Measurements from ENCODE around the gene PGAP2.

The PGAP2 gene

DNA sequence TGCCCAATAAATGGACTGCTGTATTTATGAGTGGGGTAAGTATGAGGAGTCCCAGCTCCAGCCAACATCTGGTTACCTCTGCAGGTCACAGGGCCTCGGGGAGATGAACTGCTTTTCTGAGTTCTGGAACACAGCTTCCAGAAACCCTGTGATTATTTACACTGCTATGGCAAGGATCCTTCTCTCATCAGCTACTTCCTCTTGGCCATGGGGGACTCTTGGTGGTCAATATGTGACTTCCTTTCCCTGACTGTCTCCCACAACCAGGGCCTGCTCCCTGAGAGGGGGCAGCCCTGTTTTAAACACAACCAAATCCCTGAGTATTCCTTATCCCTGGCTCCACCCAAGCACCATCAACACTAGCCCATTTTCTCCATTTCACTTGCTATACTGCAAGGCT lies 22.4 kb downstream of the PGAP2 start:
- H3K27ac ChIP-seq (ENCODE audit: insufficient read depth in 1 of 2, low read depth in 1 of 2, low read length in 2 of 2, poor library complexity in 1 of 2, severe bottlenecking in 2 of 2) = peak overlapping the region; percentile 37 to 40
- CTCF ChIA-PET = interaction anchor here (0.9 to 19.0 kb wide), 4 partner anchors 9 to 242 kb away, joined by 3 to 314 read pairs (median 141); partner anchors contain the start of genes RHOG and STIM1
- POLR2A ChIA-PET = interaction anchor here (0.9 to 2.3 kb wide), 3 partner anchors 9 to 22 kb away, joined by 3 to 10 read pairs (median 4); partner anchors contain the start of gene RHOG

DNA sequence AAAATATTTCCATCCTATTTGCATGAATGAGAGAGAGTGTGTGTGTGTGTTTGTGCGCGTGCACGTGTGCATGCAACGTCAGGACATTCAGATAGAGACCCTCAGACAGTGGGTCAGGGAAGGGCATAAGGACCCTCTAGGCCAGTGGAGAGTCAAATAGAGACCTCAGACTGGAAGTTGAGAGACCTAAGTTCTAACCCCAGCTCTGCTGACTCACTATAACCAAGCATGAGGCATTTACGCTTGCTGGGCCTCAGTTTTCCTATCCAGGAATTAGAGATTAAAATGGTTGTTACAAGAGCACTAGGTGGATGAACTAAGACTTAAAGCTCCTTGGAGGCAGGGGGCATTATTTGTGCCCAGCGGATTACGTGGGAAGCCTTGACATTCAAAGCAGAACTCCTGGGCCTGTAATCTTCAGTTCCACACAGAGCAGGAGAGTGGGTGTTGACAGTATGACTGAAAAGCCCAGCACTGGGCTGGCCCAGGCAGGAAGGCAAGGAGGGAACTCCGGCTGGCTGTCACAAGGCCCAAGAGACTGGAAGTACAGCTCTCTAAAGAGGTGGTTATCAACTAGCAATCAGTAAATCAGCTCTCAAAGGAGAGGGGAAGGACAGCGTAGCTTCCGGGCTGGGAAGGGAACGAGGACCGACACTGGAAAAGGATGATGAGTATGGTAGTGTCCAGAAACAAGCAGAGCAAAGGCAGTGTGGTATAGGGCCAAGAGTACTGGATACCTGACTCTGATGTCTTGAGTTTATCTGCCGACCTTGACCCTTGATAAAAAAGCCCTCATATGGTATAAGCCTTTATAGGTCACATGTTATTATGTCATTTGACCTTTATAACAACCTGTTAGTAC lies 23.2 kb downstream of the PGAP2 start:
- peaks cover 44 to 68% (median 63%) of the 10 kb centered on the region in 4 experiments for H3K4me1 ChIP-seq (ENCODE audit: control extremely low read depth in 1 of 4, control insufficient read depth in 4 of 4, insufficient read depth in 4 of 4, low read length in 3 of 4)
- ChIA-PET POLR2A (interaction anchor here (1.4 to 2.3 kb wide), 2 partner anchors 8 to 23 kb away, joined by 3 to 10 read pairs; partner anchors contain the start of gene RHOG), CTCF (interaction anchor here (0.7 to 19.0 kb wide), 7 partner anchors 10 to 241 kb away, joined by 3 to 314 read pairs (median 5); partner anchors contain the start of genes PGAP2, RHOG and STIM1)
- H3K4me3 ChIP-seq (ENCODE audit: control insufficient read depth in 1 of 7, extremely low read depth in 1 of 7, insufficient read depth in 4 of 7, low read depth in 2 of 7, low read length in 6 of 7) = peak overlapping the region in 2 of 7 experiments; percentile 6 to 10
- H3K27ac ChIP-seq (ENCODE audit: insufficient read depth in 1 of 2, low read depth in 1 of 2, low read length in 2 of 2, poor library complexity in 1 of 2, severe bottlenecking in 2 of 2) = peak overlapping the region; percentile 21 to 77
- no peaks in the 10 kb centered on the region for H3K27me3 ChIP-seq (replicated peaks in 2 of 5; ENCODE audit: control insufficient read depth in 4 of 5, insufficient read depth in 5 of 5, low read length in 4 of 5)
- DNase-seq = peak in 2 of 3 donors; percentile 32 to 49
- WGBS (ENCODE audit: insufficient coverage) = 47% methylated on average over 12 of the region's 13 CpGs
- H3K9me3 ChIP-seq (ENCODE audit: control extremely low read depth in 1 of 5, control insufficient read depth in 4 of 5, insufficient read depth in 2 of 5, low read depth in 1 of 5, low read length in 4 of 5) = no peaks in the 10 kb centered on the region
- peaks cover 15 to 76% (median 27%) of the 10 kb centered on the region in 4 experiments for H3K36me3 ChIP-seq (ENCODE audit: control insufficient read depth in 4 of 4, insufficient read depth in 4 of 4, low read length in 3 of 4)

More for the DNA sequence above, 22.4 kb downstream of the PGAP2 start:
- WGBS (ENCODE audit: insufficient coverage) = 33% methylated on average over 1 of the region's 1 CpG
- Histone ChIP-seq H3K4me1 (ENCODE audit: control extremely low read depth in 1 of 4, control insufficient read depth in 4 of 4, insufficient read depth in 4 of 4, low read length in 3 of 4) (peaks cover 41 to 60% (median 54%) of the 10 kb centered on the region in 4 experiments), H3K9me3 (ENCODE audit: control extremely low read depth in 1 of 5, control insufficient read depth in 4 of 5, insufficient read depth in 2 of 5, low read depth in 1 of 5, low read length in 4 of 5) (no peaks in the 10 kb centered on the region), H3K4me3 (ENCODE audit: control insufficient read depth in 1 of 7, extremely low read depth in 1 of 7, insufficient read depth in 4 of 7, low read depth in 2 of 7, low read length in 6 of 7) (peak overlapping the region in 2 of 7 experiments; percentile 10 to 50), H3K36me3 (ENCODE audit: control insufficient read depth in 4 of 4, insufficient read depth in 4 of 4, low read length in 3 of 4) (peaks cover 15 to 85% (median 32%) of the 10 kb centered on the region in 4 experiments), H3K27me3 (replicated peaks in 2 of 5; ENCODE audit: control insufficient read depth in 4 of 5, insufficient read depth in 5 of 5, low read length in 4 of 5) (no peaks in the 10 kb centered on the region)
- peak in 2 of 3 donors; percentile 22 to 35 for DNase-seq

GRCh38 chr11:3832816-3833215 lies 24.5 kb downstream of the PGAP2 start:
- Histone ChIP-seq H3K4me1 (ENCODE audit: control extremely low read depth in 1 of 4, control insufficient read depth in 4 of 4, insufficient read depth in 4 of 4, low read length in 3 of 4) (peaks cover 52 to 77% (median 75%) of the 10 kb centered on the region in 4 experiments), H3K27me3 (replicated peaks in 2 of 5; ENCODE audit: control insufficient read depth in 4 of 5, insufficient read depth in 5 of 5, low read length in 4 of 5) (no peaks in the 10 kb centered on the region), H3K36me3 (ENCODE audit: control insufficient read depth in 4 of 4, insufficient read depth in 4 of 4, low read length in 3 of 4) (peaks cover 7 to 64% (median 16%) of the 10 kb centered on the region in 4 experiments), H3K27ac (ENCODE audit: insufficient read depth in 1 of 2, low read depth in 1 of 2, low read length in 2 of 2, poor library complexity in 1 of 2, severe bottlenecking in 2 of 2) (peak overlapping the region in 1 of 2 experiments; percentile 77), H3K9me3 (ENCODE audit: control extremely low read depth in 1 of 5, control insufficient read depth in 4 of 5, insufficient read depth in 2 of 5, low read depth in 1 of 5, low read length in 4 of 5) (no peaks in the 10 kb centered on the region), H3K4me3 (ENCODE audit: control insufficient read depth in 1 of 7, extremely low read depth in 1 of 7, insufficient read depth in 4 of 7, low read depth in 2 of 7, low read length in 6 of 7) (peak overlapping the region in 2 of 7 experiments; percentile 1 to 19)
- no peak for DNase-seq
- ChIA-PET CTCF (interaction anchor here (0.7 to 19.0 kb wide), 7 partner anchors 11 to 241 kb away, joined by 4 to 314 read pairs (median 6); partner anchors contain the start of genes PGAP2, RHOG and STIM1), POLR2A (interaction anchor here (0.7 kb wide), 1 partner anchor 1967 kb away, joined by 3 read pairs; no protein-coding TSS in a partner anchor)
- WGBS (ENCODE audit: insufficient coverage) = 83% methylated on average over 1 of the region's 2 CpGs

- no peaks in the 10 kb centered on the region for H3K27me3 ChIP-seq (replicated peaks in 2 of 5; ENCODE audit: control insufficient read depth in 4 of 5, insufficient read depth in 5 of 5, low read length in 4 of 5)
- ChIA-PET CTCF (interaction anchor here (0.7 to 19.0 kb wide), 5 partner anchors 12 to 240 kb away, joined by 4 to 314 read pairs (median 6); partner anchors contain the start of genes RHOG and STIM1), POLR2A (interaction anchor here (0.7 kb wide), 1 partner anchor 1968 kb away, joined by 3 read pairs; no protein-coding TSS in a partner anchor)
- no peaks in the 10 kb centered on the region for H3K9me3 ChIP-seq (ENCODE audit: control extremely low read depth in 1 of 5, control insufficient read depth in 4 of 5, insufficient read depth in 2 of 5, low read depth in 1 of 5, low read length in 4 of 5)
- H3K36me3 ChIP-seq (ENCODE audit: control insufficient read depth in 4 of 4, insufficient read depth in 4 of 4, low read length in 3 of 4) = peaks cover 4 to 58% (median 12%) of the 10 kb centered on the region in 4 experiments
- WGBS (ENCODE audit: insufficient coverage) = no CpG with 5 or more reads among the region's 2 CpGs
- H3K27ac ChIP-seq (ENCODE audit: insufficient read depth in 1 of 2, low read depth in 1 of 2, low read length in 2 of 2, poor library complexity in 1 of 2, severe bottlenecking in 2 of 2) = peak overlapping the region in 1 of 2 experiments; percentile 77
- peak in 1 of 3 donors; percentile 43 for DNase-seq
- peaks cover 58 to 84% (median 81%) of the 10 kb centered on the region in 4 experiments for H3K4me1 ChIP-seq (ENCODE audit: control extremely low read depth in 1 of 4, control insufficient read depth in 4 of 4, insufficient read depth in 4 of 4, low read length in 3 of 4)
- peak overlapping the region in 2 of 7 experiments; percentile 9 to 57 for H3K4me3 ChIP-seq (ENCODE audit: control insufficient read depth in 1 of 7, extremely low read depth in 1 of 7, insufficient read depth in 4 of 7, low read depth in 2 of 7, low read length in 6 of 7)
These were observed 25.1 kb downstream of the PGAP2 start for GRCh38 chr11:3833449-3833848.

DNA sequence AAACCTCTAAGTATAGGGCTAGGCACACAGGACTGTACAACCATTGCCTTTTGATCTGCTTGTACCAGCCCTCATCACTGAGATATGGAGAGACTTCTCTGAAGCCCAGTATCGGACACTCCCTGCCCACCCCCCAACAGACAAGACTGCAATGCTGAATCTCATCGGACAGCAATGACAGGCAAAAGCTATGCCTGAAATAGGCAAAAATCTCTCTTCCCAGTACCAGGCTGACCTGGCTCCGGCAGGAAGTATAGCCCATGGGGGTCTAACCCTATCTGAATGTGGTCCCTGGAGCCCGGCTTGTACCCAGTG lies 25.9 kb downstream of the PGAP2 start:
- H3K36me3 ChIP-seq (ENCODE audit: control insufficient read depth in 4 of 4, insufficient read depth in 4 of 4, low read length in 3 of 4) = peaks cover 4 to 58% (median 10%) of the 10 kb centered on the region in 4 experiments
- peak overlapping the region; percentile 4 to 77 for H3K27ac ChIP-seq (ENCODE audit: insufficient read depth in 1 of 2, low read depth in 1 of 2, low read length in 2 of 2, poor library complexity in 1 of 2, severe bottlenecking in 2 of 2)
- DNase-seq = no peak
- POLR2A ChIA-PET = interaction anchor here (0.8 kb wide), 1 partner anchor 158 kb away, joined by 3 read pairs; no protein-coding TSS in a partner anchor
- CTCF ChIA-PET = interaction anchor here (1.3 to 19.0 kb wide), 3 partner anchors 12 to 239 kb away, joined by 6 to 314 read pairs (median 266); partner anchors contain the start of genes RHOG and STIM1
- peak overlapping the region in 6 of 7 experiments; percentile 26 to 65 (median 49) for H3K4me3 ChIP-seq (ENCODE audit: control insufficient read depth in 1 of 7, extremely low read depth in 1 of 7, insufficient read depth in 4 of 7, low read depth in 2 of 7, low read length in 6 of 7)
- no peaks in the 10 kb centered on the region for H3K27me3 ChIP-seq (replicated peaks in 2 of 5; ENCODE audit: control insufficient read depth in 4 of 5, insufficient read depth in 5 of 5, low read length in 4 of 5)
- H3K9me3 ChIP-seq (ENCODE audit: control extremely low read depth in 1 of 5, control insufficient read depth in 4 of 5, insufficient read depth in 2 of 5, low read depth in 1 of 5, low read length in 4 of 5) = no peaks in the 10 kb centered on the region
- H3K4me1 ChIP-seq (ENCODE audit: control extremely low read depth in 1 of 4, control insufficient read depth in 4 of 4, insufficient read depth in 4 of 4, low read length in 3 of 4) = peaks cover 61 to 92% (median 89%) of the 10 kb centered on the region in 4 experiments
- 24% methylated on average over 3 of the region's 4 CpGs for WGBS (ENCODE audit: insufficient coverage)

DNA sequence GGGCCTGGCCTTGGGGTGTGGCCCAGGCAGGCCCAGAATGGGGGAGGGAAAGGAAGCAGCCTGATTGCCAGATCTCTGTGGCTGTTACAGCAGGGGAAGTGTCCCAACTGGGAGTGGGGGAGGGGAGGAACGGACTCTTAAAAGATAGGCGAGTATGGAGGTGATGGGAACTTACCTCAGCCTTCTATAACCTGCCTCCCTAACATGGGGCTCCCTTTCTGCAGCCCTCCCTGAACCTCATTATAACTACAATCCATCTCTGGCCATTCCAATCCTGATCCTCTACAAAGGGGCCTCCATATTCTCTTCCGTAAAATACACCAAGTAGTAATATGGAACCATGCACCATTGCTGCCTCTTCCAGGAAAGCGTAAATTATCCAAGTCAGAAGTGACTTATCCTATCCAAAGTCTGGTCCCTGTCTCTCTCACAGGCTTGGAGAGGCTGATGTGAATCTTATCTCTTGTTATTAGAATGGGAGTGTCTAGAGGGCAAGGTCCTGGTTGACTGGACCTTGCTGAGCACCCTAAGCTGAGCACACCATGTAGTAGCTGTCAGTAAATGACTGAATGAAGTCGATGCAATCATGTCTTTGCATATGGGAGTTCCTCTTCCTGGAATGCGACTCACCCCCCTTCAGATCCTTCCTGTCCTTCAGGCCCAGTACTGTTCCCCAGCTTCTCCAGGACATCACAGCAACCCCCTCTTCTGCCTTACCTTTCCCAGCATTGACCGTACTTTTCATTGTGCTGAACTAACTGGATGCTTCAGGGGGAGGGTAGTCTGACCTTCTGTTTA lies 26.5 kb downstream of the PGAP2 start:
- Histone ChIP-seq H3K27me3 (replicated peaks in 2 of 5; ENCODE audit: control insufficient read depth in 4 of 5, insufficient read depth in 5 of 5, low read length in 4 of 5) (no peaks in the 10 kb centered on the region), H3K9me3 (ENCODE audit: control extremely low read depth in 1 of 5, control insufficient read depth in 4 of 5, insufficient read depth in 2 of 5, low read depth in 1 of 5, low read length in 4 of 5) (no peaks in the 10 kb centered on the region), H3K4me1 (ENCODE audit: control extremely low read depth in 1 of 4, control insufficient read depth in 4 of 4, insufficient read depth in 4 of 4, low read length in 3 of 4) (peaks cover 60 to 98% (median 94%) of the 10 kb centered on the region in 4 experiments), H3K4me3 (ENCODE audit: control insufficient read depth in 1 of 7, extremely low read depth in 1 of 7, insufficient read depth in 4 of 7, low read depth in 2 of 7, low read length in 6 of 7) (peak overlapping the region in 6 of 7 experiments; percentile 26 to 65 (median 49)), H3K27ac (ENCODE audit: insufficient read depth in 1 of 2, low read depth in 1 of 2, low read length in 2 of 2, poor library complexity in 1 of 2, severe bottlenecking in 2 of 2) (peak overlapping the region; percentile 58 to 77), H3K36me3 (ENCODE audit: control insufficient read depth in 4 of 4, insufficient read depth in 4 of 4, low read length in 3 of 4) (peaks cover 3 to 54% (median 7%) of the 10 kb centered on the region in 4 experiments)
- POLR2A ChIA-PET = interaction anchor here (0.8 kb wide), 1 partner anchor 159 kb away, joined by 3 read pairs; no protein-coding TSS in a partner anchor
- WGBS (ENCODE audit: insufficient coverage) = 50% methylated on average over 4 of the region's 7 CpGs
- CTCF ChIA-PET = interaction anchor here (1.0 to 19.0 kb wide), 7 partner anchors 13 to 238 kb away, joined by 3 to 314 read pairs (median 7); partner anchors contain the start of genes PGAP2, RHOG and STIM1
- peak; percentile 56 to 74 (median 68) for DNase-seq

Measured in common myeloid progenitor, CD34-positive (primary cell).